ENCODE measurements around the gene PRICKLE3.
"Not testable (repeated sequence)": the region's sequence is repeated elsewhere in the genome, so short reads cannot be mapped to it uniquely, and the experiment has no call there.

Gene PRICKLE3

DNA sequence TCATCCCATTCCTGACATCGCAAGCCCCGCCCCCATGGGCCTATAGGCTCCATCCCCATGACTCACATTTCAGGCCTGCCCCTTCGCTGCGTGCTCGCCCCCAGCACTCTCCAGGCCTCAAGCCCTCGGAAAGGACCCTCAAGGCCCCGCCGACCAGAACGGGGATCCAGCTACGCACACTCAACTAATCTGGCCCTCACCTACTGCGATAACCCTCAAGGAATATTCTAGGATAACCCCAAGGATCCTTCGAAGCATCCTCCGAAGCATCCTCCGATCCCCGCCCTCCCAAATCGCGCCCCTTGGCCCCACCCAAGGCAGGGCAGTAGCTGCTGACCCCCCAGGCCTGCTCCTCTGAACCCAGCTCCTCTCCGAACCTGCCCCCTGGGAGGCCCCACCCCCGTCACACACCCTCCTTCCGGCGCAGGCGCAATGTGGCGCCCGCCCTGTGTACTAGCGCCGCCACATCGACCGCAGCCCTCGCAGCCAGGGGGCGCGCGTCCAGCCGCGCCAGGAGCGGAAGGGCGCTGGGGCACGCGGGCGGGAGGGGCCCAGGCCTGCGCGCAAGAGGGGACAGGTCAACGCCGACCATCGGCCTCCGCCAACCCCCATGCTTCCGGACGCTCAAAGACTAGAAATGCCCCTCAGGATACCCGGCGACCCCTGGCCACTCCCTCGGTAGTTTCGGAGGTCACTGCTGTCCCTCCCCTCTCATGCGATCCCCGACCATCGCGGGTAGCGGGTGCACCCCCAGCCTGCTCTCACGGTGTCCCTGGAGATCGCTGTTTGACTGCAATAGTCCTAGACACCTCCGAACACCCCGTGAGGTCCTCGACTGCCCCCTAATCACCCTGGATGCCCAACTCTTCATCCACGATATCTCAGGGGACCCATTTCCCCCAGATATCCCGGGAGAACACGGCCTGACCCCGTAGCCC, 30.0 kb downstream of the PRICKLE3 start:
- DNase-seq: peak; percentile 89

GRCh38 chrX:49155243-49155899, 30.8 kb downstream of the PRICKLE3 start:
- DNase-seq: peak; percentile 63

GRCh38 chrX:49153467-49153866, 32.7 kb downstream of the PRICKLE3 start:
- DNase-seq: no peak

DNA sequence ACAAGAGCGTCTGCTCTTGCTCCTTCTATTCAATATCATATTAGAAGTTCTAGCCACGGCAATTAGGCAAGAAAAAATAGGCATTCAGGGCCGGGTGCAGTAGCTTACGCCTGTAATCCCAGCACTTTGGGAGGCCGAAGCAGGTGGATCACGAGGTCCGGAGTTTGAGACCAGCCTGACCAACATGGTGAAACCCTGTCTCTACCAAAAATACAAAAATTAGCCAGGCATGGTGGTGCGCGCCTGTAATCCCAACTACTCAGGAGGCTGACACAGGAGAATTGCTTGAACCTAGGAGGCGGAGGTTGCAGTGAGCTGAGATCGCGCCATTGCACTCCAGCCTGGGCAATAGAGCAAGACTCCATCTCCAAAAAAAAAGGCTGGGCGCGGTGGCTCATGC, 36.9 kb downstream of the PRICKLE3 start:
- DNase-seq: not testable (repeated sequence)

GRCh38 chrX:49148390-49149100, 37.6 kb downstream of the PRICKLE3 start:
- DNase-seq: not testable (repeated sequence)

DNA sequence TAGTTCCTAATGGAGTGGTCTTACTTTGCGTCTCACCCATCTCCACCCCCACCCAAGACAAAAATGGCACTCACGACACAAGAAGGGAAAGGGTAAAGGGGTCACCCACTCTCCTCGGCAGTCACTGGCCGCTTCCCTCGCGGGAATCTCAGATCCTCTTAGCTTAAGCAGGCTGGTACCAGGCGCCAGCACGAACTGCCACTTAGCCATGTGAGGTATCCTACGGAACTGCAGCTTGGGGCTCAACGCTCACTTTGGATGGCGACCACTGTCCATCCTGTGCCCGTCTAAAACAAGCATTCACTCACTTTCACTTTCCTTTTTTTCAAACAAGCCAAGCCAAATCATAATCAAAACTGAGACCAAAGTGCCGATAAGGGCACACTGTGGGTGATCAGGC, 38.2 kb downstream of the PRICKLE3 start:
- no peak for DNase-seq

DNA sequence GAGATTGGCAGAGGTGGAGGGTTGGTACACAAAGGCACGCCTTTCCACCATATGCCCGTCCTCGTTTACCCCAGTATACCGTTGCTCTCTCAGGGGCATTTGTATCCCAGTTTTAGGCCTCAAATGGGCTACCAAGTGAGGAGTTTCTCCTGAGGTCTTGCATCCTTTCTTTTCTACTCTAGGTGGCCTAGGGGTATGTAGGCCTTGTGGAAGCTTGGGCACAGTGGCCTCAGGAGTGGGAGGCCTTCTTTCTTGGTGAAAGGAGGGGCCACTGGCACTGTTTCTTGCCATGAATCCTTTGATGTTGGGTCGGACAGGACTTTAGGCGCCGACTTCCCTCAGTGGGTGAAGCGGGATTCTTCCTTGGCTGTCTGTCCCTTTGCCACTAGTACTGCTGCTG, 38.9 kb downstream of the PRICKLE3 start:
- DNase-seq: no peak

DNA sequence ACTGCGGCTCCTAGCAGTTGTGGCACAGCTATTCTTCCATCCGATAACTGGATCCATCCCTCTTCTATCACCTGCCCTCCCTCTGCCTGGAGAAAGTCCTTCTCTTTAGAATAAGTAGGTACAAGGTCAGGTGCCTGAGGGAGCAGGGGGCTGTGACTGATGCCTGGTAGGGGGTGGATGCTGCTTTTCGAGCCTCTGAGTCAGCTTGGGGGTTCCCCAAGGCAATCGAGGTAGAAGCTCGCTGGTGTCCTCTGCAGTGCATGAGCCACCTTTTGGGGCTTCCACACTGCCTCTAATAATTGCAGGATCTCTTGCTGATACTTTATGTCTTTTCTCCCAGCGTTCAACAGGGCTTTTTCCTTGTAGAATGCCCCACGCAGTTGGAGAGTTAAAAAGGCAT, 43.0 kb downstream of the PRICKLE3 start:
- not testable (repeated sequence) for DNase-seq

DNA sequence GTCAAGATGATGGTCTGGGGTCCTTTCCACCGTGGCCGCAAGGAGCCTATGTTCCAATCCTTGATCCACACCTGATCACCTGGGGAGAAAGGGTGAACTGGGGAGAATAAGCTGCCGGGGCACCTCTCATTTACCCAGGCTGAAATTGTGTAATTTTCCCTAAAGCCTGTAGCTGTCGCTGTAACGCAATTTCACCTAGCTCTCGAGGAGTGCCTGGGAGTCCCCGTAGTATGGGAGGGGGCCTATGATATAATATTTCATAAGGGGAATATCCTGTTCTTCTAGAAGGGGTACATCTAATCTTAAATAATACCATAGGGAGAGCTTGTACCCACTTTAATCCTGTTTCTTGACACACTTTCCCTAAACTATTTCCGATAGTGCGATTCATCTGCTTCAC, 43.9 kb downstream of the PRICKLE3 start:
- DNase-seq: not testable (repeated sequence)

GRCh38 chrX:49139713-49140112, 46.5 kb downstream of the PRICKLE3 start:
- DNase-seq: no peak

DNA sequence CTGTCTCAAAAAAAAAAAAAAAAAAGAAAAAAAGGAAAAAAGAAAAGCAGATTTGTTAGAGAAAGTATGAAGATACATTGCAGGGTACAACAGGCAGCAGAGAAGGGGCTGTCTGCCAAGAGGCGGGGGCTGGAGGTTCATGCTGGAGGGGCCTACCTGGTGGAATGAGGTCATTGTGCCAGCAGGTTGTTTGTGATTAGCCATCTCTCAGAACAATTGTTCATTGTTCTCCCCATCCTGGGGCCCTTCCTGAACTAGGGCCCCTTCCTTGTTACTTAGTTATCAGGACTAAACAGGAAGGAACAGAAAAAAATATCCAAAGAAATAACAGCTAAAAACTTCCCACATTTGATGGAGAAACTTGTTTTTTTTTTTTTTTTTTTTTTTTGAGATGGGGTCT, 48.7 kb downstream of the PRICKLE3 start:
- no peak for DNase-seq

GRCh38 chrX:49133759-49134158, 52.4 kb downstream of the PRICKLE3 start:
- no peak for DNase-seq

DNA sequence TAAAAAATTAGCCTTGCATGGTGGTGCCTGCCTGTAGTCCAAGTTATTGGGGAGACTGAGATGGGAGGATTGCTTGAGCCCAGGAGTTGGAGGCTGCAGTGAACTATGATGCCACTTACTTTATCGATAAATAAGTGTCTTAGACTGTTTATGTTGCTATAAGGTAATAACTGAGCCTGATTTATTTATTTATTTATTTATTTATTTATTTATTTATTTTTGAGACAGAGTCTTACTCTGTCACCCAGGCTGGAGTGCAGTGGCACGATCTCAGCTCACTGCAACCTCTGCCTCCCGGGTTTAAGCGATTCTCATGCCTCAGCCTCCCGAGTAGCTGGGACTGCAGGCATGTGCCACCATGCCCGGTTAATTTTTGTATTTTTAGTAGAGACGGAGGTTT, 53.9 kb downstream of the PRICKLE3 start:
- DNase-seq: not testable (repeated sequence)

GRCh38 chrX:49129427-49129826, 56.7 kb downstream of the PRICKLE3 start:
- DNase-seq: no peak

GRCh38 chrX:49127742-49128258, 58.4 kb downstream of the PRICKLE3 start:
- DNase-seq: not testable (repeated sequence)

All from CD4-positive, alpha-beta T cell treated with Interleukin-17A for 1 hour (primary cell).